HepG2 (cell line): ENCODE measurements around the gene BAZ1A. TPM values are rescaled to one million over a fixed set of nuclear protein-coding genes. Genes with fewer than 3 reads are reported as not detected.
A peak's percentile ranks its signal among the peaks of the same experiment; 100 is the strongest.

Source experiments
- ASH2L ChIP-seq: fragments of 300-600, 200-600 bp; sonication (generic); IDR thresholded peaks from 2 replicates; pipeline ENCODE4 v1.7.0; 2017; ENCODE audit warnings: low read depth, mild to moderate bottlenecking, moderate library complexity, mixed read lengths, low read length; ENCODE audit not compliant: insufficient read length
- FLYWCH1 ChIP-seq: sonication (generic); formaldehyde crosslinking; IDR thresholded peaks from 2 replicates; pipeline ENCODE4 v1.8.1; 2023; ENCODE audit warnings: mild to moderate bottlenecking, missing genetic modification reagents
- FOXP4 ChIP-seq: sonication (generic); formaldehyde crosslinking; IDR thresholded peaks from 2 replicates; pipeline ENCODE4 v1.4.0; 2020; ENCODE audit warnings: missing genetic modification reagents
- JUNB ChIP-seq: sonication (generic); formaldehyde crosslinking; IDR thresholded peaks from 2 replicates; pipeline ENCODE4 v1.8.0; 2022; ENCODE audit warnings: missing genetic modification reagents, mild to moderate bottlenecking, borderline replicate concordance
- PCBP1 ChIP-seq: fragments of 200-400 bp; formaldehyde crosslinking; IDR thresholded peaks from 2 replicates; pipeline ENCODE4 v1.6.1; 2017; ENCODE audit warnings: mild to moderate bottlenecking, low read depth, low read length, borderline replicate concordance
- PITX1 ChIP-seq: sonication (generic); formaldehyde crosslinking; IDR thresholded peaks from 2 replicates; pipeline ENCODE4 v1.5.1; 2020; ENCODE audit warnings: mild to moderate bottlenecking, missing genetic modification reagents
- PRDM15 ChIP-seq: sonication (generic); formaldehyde crosslinking; IDR thresholded peaks from 2 replicates; pipeline ENCODE4 v1.4.0; 2020; ENCODE audit warnings: missing genetic modification reagents
- ZBTB42 ChIP-seq: sonication (generic); formaldehyde crosslinking; IDR thresholded peaks from 2 replicates; pipeline ENCODE4 v1.5.0; 2020; ENCODE audit warnings: mild to moderate bottlenecking, missing genetic modification reagents
- ZFP36 ChIP-seq: fragments of 150-350 bp; IDR thresholded peaks from 2 replicates; pipeline ENCODE4 v1.6.1; 2018; ENCODE audit warnings: borderline replicate concordance, low read length, low read depth; ENCODE audit not compliant: partially characterized antibody
- ZNF234 ChIP-seq: sonication (generic); formaldehyde crosslinking; conservative IDR thresholded peaks from 2 replicates; pipeline ENCODE4 v1.5.1; 2020; ENCODE audit warnings: mild to moderate bottlenecking, missing genetic modification reagents
- ZNF704 ChIP-seq: sonication (generic); formaldehyde crosslinking; IDR thresholded peaks from 2 replicates; pipeline ENCODE4 v1.8.1; 2023; ENCODE audit warnings: mild to moderate bottlenecking, inconsistent platforms, moderate library complexity, missing genetic modification reagents, borderline replicate concordance
- ZNF720 ChIP-seq: sonication (generic); formaldehyde crosslinking; IDR thresholded peaks from 2 replicates; pipeline ENCODE4 v1.4.0; 2020; ENCODE audit warnings: missing genetic modification reagents
- ZZZ3 ChIP-seq: sonication (generic); formaldehyde crosslinking; IDR thresholded peaks from 2 replicates; pipeline ENCODE4 v1.4.0; 2020; ENCODE audit warnings: missing genetic modification reagents, mild to moderate bottlenecking, borderline replicate concordance
- polyA plus RNA-seq, 8 experiments: library from polyadenylated mRNA; depleted of rRNA in 3 of 8; stranded (reverse) in 7 of 8; unstranded in 1 of 8; fragments of >200 nt; fragmentation: Illumina TruSeq in 4 of 8; extraction: Trizol in 4 of 8; gene quantifications; 2 replicates each; pipeline versions ENCODE4 v1.2.1 to v1.2.3, GENCODE V29; 2011 to 2016; ENCODE audit warnings: low read depth in 4 of 8, missing spikeins in 1 of 8, mixed read lengths in 1 of 8; ENCODE audit not compliant: insufficient read depth in 1 of 8
- total RNA-seq, 5 experiments: library from RNA; depleted of rRNA; stranded (reverse); fragments of >200 nt; fragmentation: Illumina TruSeq; extraction: Trizol; gene quantifications; 2 replicates each; pipeline ENCODE4 v1.2.3, GENCODE V29; 2016; ENCODE audit warnings: low read depth in 1 of 5

The BAZ1A gene
- total and polyA plus RNA-seq, 2 of the 13 experiments (the other 11 are each of a cell fraction or from before 2014, with no cell fraction given), result 20.9 to 56.8 TPM

- TF ChIP-seq PRDM15 (CRISPR knock-in tag), result no peak
- no peak for TF ChIP-seq ZBTB42 (CRISPR knock-in tag)
- no peak for TF ChIP-seq PITX1 (CRISPR knock-in tag)
- peak; percentile 88 for TF ChIP-seq FOXP4 (CRISPR knock-in tag)
- TF ChIP-seq ZNF234 (CRISPR knock-in tag), result no peak
- TF ChIP-seq ZZZ3, result no peak
- TF ChIP-seq JUNB (CRISPR knock-in tag), result no peak
- TF ChIP-seq ZNF720 (CRISPR knock-in tag), result no peak
- no peak for TF ChIP-seq PCBP1
- TF ChIP-seq ZFP36, result no peak
- TF ChIP-seq ZNF704 (CRISPR knock-in tag), result no peak
- TF ChIP-seq ASH2L, result peak; percentile 91
- TF ChIP-seq FLYWCH1, result no peak
These were observed 37.3 kb downstream of the BAZ1A start (continued) for GRCh38 chr14:34837801-34838322.
